Ishikawa (cell line): Measurements from ENCODE around the gene KNDC1.

Experiments
- CREB1 ChIP-seq: IDR thresholded peaks from 2 replicates; pipeline ENCODE4 v1.6.1; 2012; ENCODE audit warnings: low read depth
- EGR1 ChIP-seq: IDR thresholded peaks from 2 replicates; pipeline ENCODE4 v1.6.1; 2012
- EP300 ChIP-seq: IDR thresholded peaks from 2 replicates; pipeline ENCODE4 v1.6.1; 2012; ENCODE audit warnings: borderline replicate concordance
- FOXM1 ChIP-seq: IDR thresholded peaks from 2 replicates; pipeline ENCODE4 v1.6.1; 2012; ENCODE audit warnings: low read depth, borderline replicate concordance
- NFIC ChIP-seq: IDR thresholded peaks from 2 replicates; pipeline ENCODE4 v1.6.1; 2012
- YY1 ChIP-seq: IDR thresholded peaks from 2 replicates; pipeline ENCODE4 v1.6.1; 2012; ENCODE audit warnings: low read depth
- TF ChIP-seq, protein P1 (sequence below): IDR thresholded peaks from 2 replicates; pipeline ENCODE4 v1.6.1; 2012; ENCODE audit warnings: low read depth, mild to moderate bottlenecking

DNA sequence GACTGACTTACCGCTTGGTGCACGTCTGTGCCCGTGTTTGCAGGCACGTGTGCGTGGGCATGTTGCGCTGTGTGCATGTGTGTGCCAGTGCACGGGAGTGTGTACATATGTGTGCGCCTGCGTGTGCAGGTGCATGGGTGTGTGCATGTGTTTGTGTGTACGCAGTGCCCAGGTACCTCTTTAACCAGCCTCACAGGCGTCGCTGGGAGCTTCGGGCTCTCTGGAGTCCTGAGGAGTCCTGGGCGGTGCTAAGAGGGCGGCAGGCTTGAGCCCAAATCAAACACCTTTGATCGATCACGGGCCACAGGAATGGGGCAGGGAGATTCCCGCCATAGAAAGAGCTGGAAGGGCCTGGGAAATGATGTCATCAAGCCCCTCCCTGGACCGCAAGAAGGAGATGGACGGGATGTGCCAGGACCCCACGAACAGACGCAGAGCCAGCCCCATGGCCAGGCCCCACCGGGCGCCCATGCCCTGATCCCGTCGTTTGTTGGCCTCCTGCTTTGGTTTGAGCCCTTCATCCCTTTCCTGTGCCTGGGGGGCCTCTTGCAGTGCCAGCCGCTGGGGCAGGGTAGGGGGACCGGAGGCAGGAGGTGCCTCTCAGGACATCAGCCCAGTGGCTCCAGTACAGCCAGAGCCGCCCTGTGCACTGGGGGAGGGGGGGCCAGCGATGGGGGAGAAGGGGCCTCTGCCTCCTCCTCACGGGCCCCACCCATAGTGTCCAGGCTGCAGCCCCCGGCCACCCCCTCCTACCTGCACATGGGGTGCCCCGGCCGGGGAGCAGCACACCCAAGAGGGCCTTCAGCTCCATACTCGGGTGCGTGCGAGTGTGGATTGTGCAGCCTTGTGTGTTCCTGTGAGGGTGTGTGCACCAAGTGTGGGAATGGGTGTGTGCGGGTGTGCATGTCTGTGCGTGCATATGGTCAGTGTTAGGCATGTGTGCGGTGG, 5.8 kb downstream of the KNDC1 start:
- no peak for TF ChIP-seq EGR1
- TF ChIP-seq EP300: no peak
- TF ChIP-seq YY1: no peak
- no peak for TF ChIP-seq FOXM1
- no peak for TF ChIP-seq CREB1
- TF ChIP-seq, protein P1, sequence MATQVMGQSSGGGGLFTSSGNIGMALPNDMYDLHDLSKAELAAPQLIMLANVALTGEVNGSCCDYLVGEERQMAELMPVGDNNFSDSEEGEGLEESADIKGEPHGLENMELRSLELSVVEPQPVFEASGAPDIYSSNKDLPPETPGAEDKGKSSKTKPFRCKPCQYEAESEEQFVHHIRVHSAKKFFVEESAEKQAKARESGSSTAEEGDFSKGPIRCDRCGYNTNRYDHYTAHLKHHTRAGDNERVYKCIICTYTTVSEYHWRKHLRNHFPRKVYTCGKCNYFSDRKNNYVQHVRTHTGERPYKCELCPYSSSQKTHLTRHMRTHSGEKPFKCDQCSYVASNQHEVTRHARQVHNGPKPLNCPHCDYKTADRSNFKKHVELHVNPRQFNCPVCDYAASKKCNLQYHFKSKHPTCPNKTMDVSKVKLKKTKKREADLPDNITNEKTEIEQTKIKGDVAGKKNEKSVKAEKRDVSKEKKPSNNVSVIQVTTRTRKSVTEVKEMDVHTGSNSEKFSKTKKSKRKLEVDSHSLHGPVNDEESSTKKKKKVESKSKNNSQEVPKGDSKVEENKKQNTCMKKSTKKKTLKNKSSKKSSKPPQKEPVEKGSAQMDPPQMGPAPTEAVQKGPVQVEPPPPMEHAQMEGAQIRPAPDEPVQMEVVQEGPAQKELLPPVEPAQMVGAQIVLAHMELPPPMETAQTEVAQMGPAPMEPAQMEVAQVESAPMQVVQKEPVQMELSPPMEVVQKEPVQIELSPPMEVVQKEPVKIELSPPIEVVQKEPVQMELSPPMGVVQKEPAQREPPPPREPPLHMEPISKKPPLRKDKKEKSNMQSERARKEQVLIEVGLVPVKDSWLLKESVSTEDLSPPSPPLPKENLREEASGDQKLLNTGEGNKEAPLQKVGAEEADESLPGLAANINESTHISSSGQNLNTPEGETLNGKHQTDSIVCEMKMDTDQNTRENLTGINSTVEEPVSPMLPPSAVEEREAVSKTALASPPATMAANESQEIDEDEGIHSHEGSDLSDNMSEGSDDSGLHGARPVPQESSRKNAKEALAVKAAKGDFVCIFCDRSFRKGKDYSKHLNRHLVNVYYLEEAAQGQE: no peak
- TF ChIP-seq NFIC: no peak
